H1 (cell line): Measurements from ENCODE around the gene HOXA6. TPM values are rescaled to one million over a fixed set of nuclear protein-coding genes. Genes with fewer than 3 reads are reported as not detected.

ENCODE experiments used
- CBX5 ChIP-seq: fragments of 300-800, 300-1000 bp; sonication (generic); IDR thresholded peaks from 2 replicates; pipeline ENCODE4 v1.7.1; 2016; ENCODE audit warnings: antibody characterized with exemption, low read length, low read depth
- EGR1 ChIP-seq: IDR thresholded peaks from 2 replicates; pipeline ENCODE4 v1.6.1; 2011; ENCODE audit warnings: low read depth, low read length, borderline replicate concordance
- FOSL1 ChIP-seq: IDR thresholded peaks from 2 replicates; pipeline ENCODE4 v1.6.1; 2011; ENCODE audit warnings: mild to moderate bottlenecking, low read depth, low read length, moderate library complexity; ENCODE audit not compliant: insufficient read depth
- HDAC2 ChIP-seq, 2 experiments: fragments of 300-600 bp in 1 of 2; sonication (generic) in 1 of 2; IDR thresholded peaks; 2 replicates each; pipeline ENCODE4 v1.6.1; 2011 to 2012; ENCODE audit warnings: low read depth in 2 of 2, low read length in 2 of 2, mild to moderate bottlenecking in 2 of 2, moderate library complexity in 2 of 2, borderline replicate concordance in 1 of 2, inconsistent platforms in 1 of 2
- MAFK ChIP-seq: IDR thresholded peaks from 2 replicates; pipeline ENCODE4 v1.6.1; 2012; ENCODE audit warnings: low read depth, mild to moderate bottlenecking, improper control_type of control experiment, low read length
- RXRA ChIP-seq: IDR thresholded peaks from 2 replicates; pipeline ENCODE4 v1.6.1; 2011; ENCODE audit warnings: low read depth, mild to moderate bottlenecking, low read length, moderate library complexity; ENCODE audit not compliant: insufficient read depth
- SP1 ChIP-seq: IDR thresholded peaks from 2 replicates; pipeline ENCODE4 v1.6.1; 2011; ENCODE audit warnings: low read depth, low read length
- SP2 ChIP-seq: IDR thresholded peaks from 2 replicates; pipeline ENCODE4 v1.6.1; 2012; ENCODE audit warnings: mild to moderate bottlenecking, low read length, inconsistent platforms
- SUZ12 ChIP-seq: fragments of 200-600 bp; sonication (generic); IDR thresholded peaks from 2 replicates; pipeline ENCODE4 v1.6.1; 2012; ENCODE audit warnings: mild to moderate bottlenecking, inconsistent platforms, low read length, moderate library complexity, mixed read lengths
- TCF12 ChIP-seq: IDR thresholded peaks from 2 replicates; pipeline ENCODE4 v1.6.1; 2011; ENCODE audit warnings: low read depth, mild to moderate bottlenecking, low read length
- polyA plus RNA-seq, 7 experiments: library from polyadenylated mRNA; depleted of rRNA in 3 of 7; stranded (reverse) in 5 of 7; unstranded in 2 of 7; fragments of >200 nt in 5 of 7; fragments of 200-250 nt in 2 of 7; gene quantifications; 1 replicate in 5 of 7; 2 replicates in 1 of 7; 4 replicates in 1 of 7; pipeline versions ENCODE4 v1.2.1 to v1.2.3, GENCODE V29; 2011 to 2013; ENCODE audit warnings: missing spikeins in 2 of 7, mixed read lengths in 2 of 7
- total RNA-seq: library from RNA; stranded (reverse); fragmentation: NEBNext Ultra II Directional; extraction: Animal tissue kit (Norgen Biotek cat#: 25700); gene quantifications from 2 replicates; pipeline ENCODE4 v1.2.1, GENCODE V29; 2021

Gene HOXA6
- total and polyA plus RNA-seq, 2 of the 8 experiments (the other 6 are each of a cell fraction or from before 2014, with no cell fraction given), result not detected

GRCh38 chr7:27159266-27160144 is 11.9 kb upstream of the HOXA6 start (continued):
- no peak for TF ChIP-seq FOSL1
- no peak for TF ChIP-seq SP2
- TF ChIP-seq RXRA, result no peak
- no peak for TF ChIP-seq SP1
- TF ChIP-seq SUZ12, result peak; percentile 22
- TF ChIP-seq CBX5, result no peak
- no peak for TF ChIP-seq HDAC2 (IDR thresholded peaks at IDR 0.05; ENCODE audit: borderline replicate concordance in 1 of 2, low read depth in 2 of 2, low read length in 2 of 2)
- no peak for TF ChIP-seq TCF12
- TF ChIP-seq EGR1, result no peak
- no peak for TF ChIP-seq MAFK
